Fibroblast of skin of scalp (primary cell): ENCODE results near the gene CEMP1. TPM values are rescaled to one million over a fixed set of nuclear protein-coding genes. Genes with fewer than 3 reads are reported as not detected.
"Not testable (repeated sequence)": the region's sequence is repeated elsewhere in the genome, so short reads cannot be mapped to it uniquely, and the experiment has no call there.

Experiments
- DNase-seq: peaks from one replicate; pipeline ENCODE4 v3.0.0-alpha.2; 2013
- polyA plus RNA-seq, 2 experiments: library from polyadenylated mRNA; unstranded; fragments of 120-200 nt; gene quantifications; one replicate each; pipeline ENCODE4 v1.2.1, GENCODE V29; 2013; ENCODE audit not compliant: insufficient read length in 2 of 2

CEMP1 gene
- polyA plus RNA-seq (2013, experiment 1 of 2; ENCODE audit: insufficient read length) = 2.3 TPM
- polyA plus RNA-seq (2013, experiment 2 of 2; ENCODE audit: insufficient read length) = 1.7 TPM

- DNase-seq = no peak
Observed at GRCh38 chr16:2531371-2531695, at the start of gene CEMP1. Gene CEMP1, minus strand, starts transcription at chr16:2531408. Its CDS starts 335 bp downstream, at chr16:2531073.

- not testable (repeated sequence) for DNase-seq
Observed at GRCh38 chr16:2580818-2581217, 49.6 kb upstream of the CEMP1 start.

- DNase-seq = peak; percentile 23
Observed at GRCh38 chr16:2580143-2580542, 48.9 kb upstream of the CEMP1 start.

GRCh38 chr16:2578905-2579304 is 47.7 kb upstream of the CEMP1 start:
- DNase-seq = not testable (repeated sequence)

- DNase-seq = not testable (repeated sequence)
Observed at GRCh38 chr16:2577044-2577443, 45.8 kb upstream of the CEMP1 start.

- DNase-seq = not testable (repeated sequence)
Observed at GRCh38 chr16:2575839-2576238, 44.6 kb upstream of the CEMP1 start.

- not testable (repeated sequence) for DNase-seq
Observed at GRCh38 chr16:2572704-2573103, 41.5 kb upstream of the CEMP1 start.

- DNase-seq = not testable (repeated sequence)
Observed at GRCh38 chr16:2568573-2568972, 37.4 kb upstream of the CEMP1 start.

- DNase-seq = not testable (repeated sequence)
Observed at GRCh38 chr16:2567506-2567905, 36.3 kb upstream of the CEMP1 start.

- not testable (repeated sequence) for DNase-seq
Observed at GRCh38 chr16:2560798-2561133, 29.6 kb upstream of the CEMP1 start.

GRCh38 chr16:2560131-2560797 is 29.1 kb upstream of the CEMP1 start:
- not testable (repeated sequence) for DNase-seq

GRCh38 chr16:2557150-2557549 is 25.9 kb upstream of the CEMP1 start:
- not testable (repeated sequence) for DNase-seq

- DNase-seq = not testable (repeated sequence)
Observed at GRCh38 chr16:2554709-2555425, 23.7 kb upstream of the CEMP1 start.

GRCh38 chr16:2551420-2551889 is 20.2 kb upstream of the CEMP1 start:
- DNase-seq = peak; percentile 48

GRCh38 chr16:2550283-2550878 is 19.2 kb upstream of the CEMP1 start:
- DNase-seq = not testable (repeated sequence)

- DNase-seq = not testable (repeated sequence)
Observed at GRCh38 chr16:2543771-2544170, 12.6 kb upstream of the CEMP1 start.

GRCh38 chr16:2541409-2541808 is 10.2 kb upstream of the CEMP1 start:
- not testable (repeated sequence) for DNase-seq

GRCh38 chr16:2540912-2541311 is 9.7 kb upstream of the CEMP1 start:
- DNase-seq = not testable (repeated sequence)

GRCh38 chr16:2539845-2540458 is 8.7 kb upstream of the CEMP1 start:
- DNase-seq = not testable (repeated sequence)

- not testable (repeated sequence) for DNase-seq
Observed at GRCh38 chr16:2539192-2539844, 8.1 kb upstream of the CEMP1 start.

GRCh38 chr16:2537451-2538379 is 6.5 kb upstream of the CEMP1 start, which contains the start of gene PDPK1:
Gene PDPK1, plus strand, starts transcription at chr16:2538021. Its CDS starts 92 bp downstream, at chr16:2538113.
- DNase-seq = peak; percentile 96
